CD4-positive, alpha-beta T cell treated with Interleukin-6 at 100 ng/mL for 8 hours (primary cell): ENCODE measurements around the gene ASIC2.

ENCODE experiments used
- DNase-seq: peaks from one replicate; pipeline ENCODE4 v3.0.0-alpha.2; 2020; ENCODE audit warnings: mixed read lengths, low spot score

ASIC2 gene

GRCh38 chr17:33154869-33155455 is 138.1 kb downstream of the ASIC2 start:
- no peak for DNase-seq

GRCh38 chr17:33152783-33153182 is 140.3 kb downstream of the ASIC2 start:
- DNase-seq, result no peak

GRCh38 chr17:33151565-33151964 is 141.5 kb downstream of the ASIC2 start:
- DNase-seq, result no peak

DNA sequence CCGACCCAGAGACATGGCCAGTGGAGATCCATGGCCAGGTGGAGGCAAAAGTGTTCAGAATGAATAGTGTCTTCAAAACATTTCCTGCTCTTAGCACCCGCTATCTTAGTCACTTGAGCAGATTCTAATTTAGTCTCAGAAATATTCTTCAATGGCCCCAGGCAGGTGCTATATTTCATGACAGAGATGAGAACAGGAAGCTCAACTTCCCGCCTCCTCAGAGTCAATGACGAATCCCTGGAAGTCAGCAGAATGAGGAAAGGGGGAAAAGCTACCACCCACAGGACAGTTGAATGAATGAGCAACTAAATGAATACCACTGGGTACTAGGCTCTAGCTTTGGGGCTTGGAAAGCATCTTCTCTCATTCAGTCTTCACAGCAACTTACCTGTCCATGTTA is 147.2 kb downstream of the ASIC2 start:
- DNase-seq, result no peak

- DNase-seq, result no peak
Observed at GRCh38 chr17:33144837-33145236, 148.3 kb downstream of the ASIC2 start.

DNA sequence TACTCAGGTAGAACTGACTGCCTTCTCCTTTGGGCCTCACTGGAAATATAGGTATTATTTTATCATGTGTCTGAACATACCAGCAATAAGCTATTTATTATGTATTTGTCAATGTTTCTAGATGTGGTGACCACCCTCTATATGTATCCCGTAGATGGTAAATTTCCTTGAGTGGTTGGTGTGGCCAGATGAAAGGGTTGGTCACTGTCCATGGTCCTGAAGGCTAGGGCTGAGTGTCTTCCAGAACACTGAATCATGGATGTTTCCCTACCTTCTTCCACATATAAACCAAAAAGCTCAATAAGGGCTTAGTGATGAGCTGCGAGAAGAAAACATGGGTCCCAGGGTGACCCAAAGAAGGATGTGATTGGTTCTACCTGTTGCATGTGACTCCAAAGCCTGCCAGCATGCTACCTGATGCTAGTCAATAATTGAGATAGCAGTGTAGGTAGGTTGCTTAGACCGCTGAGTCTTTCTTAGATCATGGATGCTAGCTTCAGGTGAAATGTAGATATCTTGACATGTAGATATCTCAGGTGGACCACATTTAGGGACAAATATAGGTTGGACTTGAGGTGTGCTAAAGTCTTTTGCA is 150.3 kb downstream of the ASIC2 start:
- DNase-seq, result no peak

GRCh38 chr17:33140413-33141099 is 152.5 kb downstream of the ASIC2 start:
- no peak for DNase-seq

DNA sequence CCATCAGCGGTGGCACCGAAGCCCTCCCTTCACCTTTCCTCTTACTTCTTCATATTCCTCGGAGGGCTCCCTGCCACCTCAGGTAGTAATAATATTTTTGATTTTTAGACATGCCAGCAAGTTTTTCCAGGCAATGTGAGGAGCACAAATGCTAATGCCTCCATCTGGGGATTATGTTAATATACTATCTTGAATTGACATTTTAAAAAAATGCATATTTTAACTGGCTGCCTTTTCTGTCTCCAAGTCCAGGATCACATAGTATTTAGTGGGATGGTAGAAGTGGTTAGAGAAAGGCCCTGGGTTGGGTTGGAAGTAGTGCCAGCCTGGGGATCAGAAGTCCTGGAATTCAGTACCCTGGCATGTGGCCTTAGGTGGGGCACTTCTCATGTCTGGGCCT is 154.5 kb downstream of the ASIC2 start:
- no peak for DNase-seq

- DNase-seq, result no peak
Observed at GRCh38 chr17:33137426-33137825, 155.7 kb downstream of the ASIC2 start.

GRCh38 chr17:33135691-33136090 is 157.4 kb downstream of the ASIC2 start:
- no peak for DNase-seq

DNA sequence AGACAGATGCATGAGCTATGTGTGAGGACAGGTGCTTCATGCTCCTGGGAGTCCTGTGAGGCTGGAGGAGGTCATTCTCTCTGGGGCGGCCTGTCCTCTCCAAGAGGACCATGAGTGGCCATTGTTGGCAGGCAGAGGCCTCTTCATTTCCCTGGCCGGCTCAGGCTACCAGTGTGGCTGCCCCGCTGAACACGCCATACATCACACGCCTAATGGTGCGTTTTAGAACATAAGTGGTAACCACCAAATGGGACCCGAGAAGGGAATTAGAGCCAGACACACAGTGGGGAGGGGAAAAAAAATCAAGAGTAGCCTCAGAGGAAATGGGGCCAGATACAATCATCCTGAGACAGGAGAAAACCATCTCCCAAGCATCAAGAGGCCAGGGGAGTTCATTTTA is 161.5 kb downstream of the ASIC2 start:
- DNase-seq, result no peak

DNA sequence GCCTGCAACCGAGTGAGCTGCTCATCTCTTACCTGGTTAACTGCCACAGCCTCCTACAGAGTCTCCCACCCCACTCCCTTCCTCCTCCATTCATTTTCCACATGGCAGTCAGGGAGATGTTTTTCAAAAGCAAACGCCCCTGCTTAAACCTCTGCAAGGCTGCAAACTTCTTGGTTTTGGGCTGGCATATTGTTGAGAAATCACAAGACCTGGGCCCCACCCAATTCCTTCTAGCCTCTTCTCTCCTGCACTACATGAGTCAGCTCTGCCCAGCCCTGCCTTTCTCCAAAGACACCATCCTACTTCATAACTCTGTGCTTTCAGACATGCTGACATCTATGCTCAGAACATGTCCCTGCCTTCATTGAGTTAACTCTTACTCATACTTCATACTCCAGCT is 165.4 kb downstream of the ASIC2 start:
- DNase-seq, result no peak

GRCh38 chr17:33126086-33126485 is 167.0 kb downstream of the ASIC2 start:
- DNase-seq, result no peak

GRCh38 chr17:33125552-33125950 is 167.5 kb downstream of the ASIC2 start:
- DNase-seq, result no peak

GRCh38 chr17:33124871-33125551 is 168.1 kb downstream of the ASIC2 start:
- DNase-seq, result no peak

DNA sequence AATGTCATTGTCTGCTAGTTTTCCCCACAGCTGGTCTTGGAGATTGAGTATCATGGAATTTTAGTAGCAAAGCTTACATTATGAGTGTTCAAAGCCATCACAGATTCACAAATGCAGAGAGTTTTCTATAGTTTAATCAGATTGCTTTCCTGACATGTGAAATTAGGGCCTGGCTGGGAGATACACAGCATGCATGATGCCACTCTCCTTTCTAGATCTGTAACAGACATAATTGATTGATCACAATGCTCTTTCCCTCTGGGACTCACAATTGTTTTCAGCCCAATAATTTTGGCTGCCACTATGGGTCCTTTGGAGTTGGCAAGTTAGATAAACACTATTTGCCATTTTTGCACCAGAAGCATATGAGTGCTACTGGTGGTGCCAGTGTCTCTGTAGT is 168.9 kb downstream of the ASIC2 start:
- no peak for DNase-seq

DNA sequence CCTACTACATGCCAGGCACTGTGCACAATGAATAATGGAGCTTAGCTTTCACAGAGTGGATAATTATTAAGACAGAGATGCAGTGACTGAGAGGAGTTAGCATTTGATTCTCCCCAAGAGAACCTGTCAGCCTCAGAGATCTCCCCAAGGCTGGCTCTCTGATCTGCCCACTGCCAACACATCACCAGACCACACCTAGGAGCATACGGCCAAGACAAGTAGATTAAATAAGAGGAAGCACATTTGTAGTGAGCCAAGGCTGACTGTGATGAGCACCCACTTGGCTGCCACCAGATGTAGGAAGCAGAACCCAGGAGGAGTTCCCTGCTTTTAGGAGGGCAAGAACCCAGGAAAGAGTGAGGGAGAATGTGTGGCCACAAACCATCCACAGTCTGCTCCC is 171.3 kb downstream of the ASIC2 start:
- DNase-seq, result no peak

- no peak for DNase-seq
Observed at GRCh38 chr17:33121272-33121671, 171.8 kb downstream of the ASIC2 start.

DNA sequence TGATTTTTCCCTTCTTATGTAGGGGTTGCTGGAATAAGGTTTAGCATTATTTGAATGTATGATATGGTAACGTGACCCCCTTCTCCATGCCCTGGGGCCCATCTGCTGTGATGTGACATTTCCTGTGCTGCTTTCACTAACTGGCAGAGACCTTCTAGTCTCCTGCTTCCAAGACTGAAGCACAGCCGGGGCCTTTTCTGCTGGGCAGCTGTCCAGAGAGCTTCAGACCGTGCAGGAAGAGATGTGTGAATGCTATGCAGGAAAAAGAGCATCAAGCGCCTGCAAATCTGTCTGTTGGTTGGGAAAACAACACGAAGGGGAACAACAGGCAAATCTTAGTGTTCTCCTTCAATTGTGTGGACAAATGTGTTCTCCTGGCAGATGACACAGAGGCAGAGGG is 173.0 kb downstream of the ASIC2 start:
- DNase-seq, result no peak

- DNase-seq, result no peak
Observed at GRCh38 chr17:33118391-33119075, 174.6 kb downstream of the ASIC2 start.

GRCh38 chr17:33116021-33116551 is 177.0 kb downstream of the ASIC2 start:
- no peak for DNase-seq

DNA sequence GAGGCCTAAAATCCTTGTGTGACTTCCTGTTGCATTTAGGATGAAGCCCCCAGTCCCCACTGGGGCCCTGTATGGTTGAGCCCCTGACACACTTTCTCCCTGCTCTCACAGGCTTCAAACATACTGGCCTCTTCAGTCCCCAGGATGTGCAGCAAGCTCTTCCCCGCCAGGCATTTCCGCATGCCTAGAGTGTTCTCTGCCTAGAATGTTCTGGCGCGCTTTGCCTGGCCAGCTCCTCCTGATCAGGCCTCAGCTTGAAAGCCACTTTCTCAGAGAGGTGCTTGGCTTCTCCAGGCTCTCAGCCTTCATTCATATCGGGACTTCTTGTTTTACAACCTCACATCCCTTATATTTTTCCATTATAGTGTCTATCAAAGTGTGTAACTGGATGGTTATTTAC is 177.7 kb downstream of the ASIC2 start:
- no peak for DNase-seq
